H9 (cell line): Measurements from ENCODE around the gene KAZN. TPM values are rescaled to one million over a fixed set of nuclear protein-coding genes. Genes with fewer than 3 reads are reported as not detected.

ENCODE experiments used
- DNase-seq: peaks from one replicate; pipeline ENCODE4 v3.0.0-alpha.2; 2017
- H2AFZ ChIP-seq: one replicate; pipeline ENCODE4 v1.6.1; 2013; ENCODE audit warnings: mild to moderate bottlenecking, low read length, control low read depth, moderate library complexity
- H2AK5ac ChIP-seq: 2 replicates; pipeline ENCODE4 v1.6.1; 2013; ENCODE audit warnings: low read length, control low read depth, mixed read lengths; ENCODE audit not compliant: insufficient read length
- H2BK120ac ChIP-seq: one replicate; pipeline ENCODE4 v1.6.1; 2013; ENCODE audit warnings: low read depth, mild to moderate bottlenecking, low read length, control low read depth, inconsistent platforms; ENCODE audit not compliant: poor library complexity, severe bottlenecking
- H2BK12ac ChIP-seq: 2 replicates; pipeline ENCODE4 v1.6.1; 2013; ENCODE audit warnings: low read length, control low read depth, mixed read lengths, low read depth; ENCODE audit not compliant: insufficient read length
- H2BK15ac ChIP-seq: 2 replicates; pipeline ENCODE4 v1.6.1; 2013; ENCODE audit warnings: low read depth, low read length, control low read depth
- H2BK20ac ChIP-seq: one replicate; pipeline ENCODE4 v1.6.1; 2013; ENCODE audit warnings: low read depth, mild to moderate bottlenecking, low read length, control low read depth, inconsistent platforms; ENCODE audit not compliant: poor library complexity, severe bottlenecking
- H2BK5ac ChIP-seq: 2 replicates; pipeline ENCODE4 v1.6.1; 2013; ENCODE audit warnings: low read length, control low read depth, mixed read lengths; ENCODE audit not compliant: insufficient read length
- H3K14ac ChIP-seq: 2 replicates; pipeline ENCODE4 v1.6.1; 2013; ENCODE audit warnings: low read length, control low read depth; ENCODE audit not compliant: insufficient read depth
- H3K18ac ChIP-seq: 2 replicates; pipeline ENCODE4 v1.6.1; 2013; ENCODE audit warnings: low read depth, mild to moderate bottlenecking, mixed read lengths, low read length, control low read depth; ENCODE audit not compliant: insufficient read length
- H3K23ac ChIP-seq: 2 replicates; pipeline ENCODE4 v1.6.1; 2013; ENCODE audit warnings: low read length, control low read depth, mixed read lengths, low read depth; ENCODE audit not compliant: insufficient read length
- H3K23me2 ChIP-seq: 2 replicates; pipeline ENCODE4 v1.6.1; 2013; ENCODE audit warnings: low read depth, mild to moderate bottlenecking, mixed read lengths, low read length, control low read depth; ENCODE audit not compliant: insufficient read length, poor library complexity, severe bottlenecking
- H3K27ac ChIP-seq: 2 replicates; pipeline ENCODE4 v1.5.1; 2013; ENCODE audit warnings: low read length, control low read depth, mixed read lengths, low read depth; ENCODE audit not compliant: insufficient read length
- H3K27me3 ChIP-seq: 2 replicates; pipeline ENCODE4 v1.6.1; 2013; ENCODE audit warnings: low read length, control low read depth, inconsistent platforms; ENCODE audit not compliant: insufficient read depth
- H3K4ac ChIP-seq: 2 replicates; pipeline ENCODE4 v1.6.1; 2013; ENCODE audit warnings: low read depth, mild to moderate bottlenecking, control low read depth, inconsistent platforms, low read length, moderate library complexity
- H3K4me1 ChIP-seq: 2 replicates; pipeline ENCODE4 v1.6.1; 2013; ENCODE audit warnings: low read length, control low read depth, inconsistent platforms; ENCODE audit not compliant: insufficient read depth
- H3K4me2 ChIP-seq: 2 replicates; pipeline ENCODE4 v1.6.1; 2013; ENCODE audit warnings: low read length, control low read depth, mixed read lengths; ENCODE audit not compliant: insufficient read length, insufficient read depth
- H3K56ac ChIP-seq: 2 replicates; pipeline ENCODE4 v1.6.1; 2013; ENCODE audit warnings: low read depth, mild to moderate bottlenecking, mixed read lengths, low read length, control low read depth; ENCODE audit not compliant: insufficient read length
- H3K79me1 ChIP-seq: 2 replicates; pipeline ENCODE4 v1.6.1; 2013; ENCODE audit warnings: low read depth, mild to moderate bottlenecking, moderate library complexity, low read length, control low read depth, inconsistent platforms; ENCODE audit not compliant: insufficient read depth, poor library complexity, severe bottlenecking
- H3K79me2 ChIP-seq: 2 replicates; pipeline ENCODE4 v1.6.1; 2013; ENCODE audit warnings: low read length, control low read depth, inconsistent platforms; ENCODE audit not compliant: insufficient read depth
- H3K9ac ChIP-seq: 2 replicates; pipeline ENCODE4 v1.6.1; 2013; ENCODE audit warnings: low read length, control low read depth, mixed read lengths; ENCODE audit not compliant: insufficient read length; ENCODE audit errors: extremely low read depth
- H3K9me3 ChIP-seq: one replicate; pipeline ENCODE4 v1.6.1; 2013; ENCODE audit warnings: low read depth, low read length, inconsistent platforms; ENCODE audit not compliant: control insufficient read depth
- H3T11ph ChIP-seq: one replicate; pipeline ENCODE4 v1.6.1; 2013; ENCODE audit warnings: mild to moderate bottlenecking, low read length, control low read depth, inconsistent platforms
- H4K20me1 ChIP-seq: one replicate; pipeline ENCODE4 v1.6.1; 2013; ENCODE audit not compliant: control insufficient read depth, insufficient read length, insufficient read depth
- H4K5ac ChIP-seq: 2 replicates; pipeline ENCODE4 v1.6.1; 2013; ENCODE audit warnings: low read depth, mild to moderate bottlenecking, mixed read lengths, low read length, control low read depth; ENCODE audit not compliant: insufficient read length
- H4K8ac ChIP-seq: replicated peaks from 2 replicates; pipeline ENCODE4 v1.6.1; 2013; ENCODE audit warnings: low read length, control low read depth, mixed read lengths, low read depth; ENCODE audit not compliant: insufficient read length
- H4K91ac ChIP-seq: 2 replicates; pipeline ENCODE4 v1.6.1; 2013; ENCODE audit warnings: low read depth, mild to moderate bottlenecking, moderate library complexity, mixed read lengths, low read length, control low read depth; ENCODE audit not compliant: insufficient read length
- H3K27ac Mint-ChIP-seq, 3 experiments: 2 replicates in 2 of 3; 3 replicates in 1 of 3; pipeline ENCODE4 v1.8.0; 2020 to 2021; ENCODE audit warnings: mixed read lengths in 3 of 3, mild to moderate bottlenecking in 1 of 3, moderate library complexity in 1 of 3
- H3K27me3 Mint-ChIP-seq: 2 replicates; pipeline ENCODE4 v1.8.0; 2021; ENCODE audit warnings: low read depth, mild to moderate bottlenecking, moderate library complexity, mixed read lengths
- H3K36me3 Mint-ChIP-seq, 3 experiments: 2 replicates in 2 of 3; 3 replicates in 1 of 3; pipeline ENCODE4 v1.8.0; 2020 to 2021; ENCODE audit warnings: low read depth in 3 of 3, mixed read lengths in 3 of 3; ENCODE audit not compliant: insufficient read depth in 1 of 3
- H3K4me1 Mint-ChIP-seq, 2 experiments: 2 replicates each; pipeline ENCODE4 v1.8.0; 2020; ENCODE audit warnings: mixed read lengths in 2 of 2
- H3K4me3 Mint-ChIP-seq, 2 experiments: 2 replicates in 1 of 2; 3 replicates in 1 of 2; pipeline ENCODE4 v1.8.0; 2020 to 2021; ENCODE audit warnings: mild to moderate bottlenecking in 2 of 2, mixed read lengths in 2 of 2, moderate library complexity in 1 of 2
- H3K9me3 Mint-ChIP-seq, 2 experiments: 2 replicates in 1 of 2; 3 replicates in 1 of 2; pipeline ENCODE4 v1.8.0; 2020; ENCODE audit warnings: mild to moderate bottlenecking in 2 of 2, mixed read lengths in 2 of 2, moderate library complexity in 1 of 2
- whole genome bisulfite sequencing: extraction: QIAGEN DNeasy Blood & Tissue Kit; methylation state at CpG from one replicate; pipeline ENCODE4 v1.1.7; 2013; ENCODE audit warnings: missing lambda C conversion rate, low lambda C conversion rate, mixed read lengths; ENCODE audit not compliant: insufficient read length; ENCODE audit errors: extremely low coverage; 5-methylcytosine and 5-hydroxymethylcytosine counted together
- total RNA-seq: library from RNA; stranded (reverse); gene quantifications from 2 replicates; pipeline ENCODE4 v1.2.1, GENCODE V29; 2021
- TF ChIP-seq, protein P1 (sequence below): fragments of 200-600 bp; sonication (generic); conservative IDR thresholded peaks from 3 replicates; pipeline ENCODE4 v1.8.0; 2021; ENCODE audit warnings: antibody characterized with exemption, mild to moderate bottlenecking

The KAZN gene
- total RNA-seq, 1 experiment from 2014 or later: 7.6 TPM

- no peak overlapping the region for H4K5ac ChIP-seq
- no peak overlapping the region for H2BK120ac ChIP-seq
- H2BK5ac ChIP-seq: no peak overlapping the region
- no peak overlapping the region for H2AFZ ChIP-seq
- peaks cover 5% of the 10 kb centered on the region; the same call in 1 of the 2 replicates for H3K79me2 ChIP-seq
- H4K8ac ChIP-seq: no peak overlapping the region
- no peak overlapping the region for H3K4me2 ChIP-seq
- H2BK20ac ChIP-seq: no peak overlapping the region
- no peaks in the 10 kb centered on the region for H3K27me3 ChIP-seq
- H3K14ac ChIP-seq: no peak overlapping the region
- H3T11ph ChIP-seq: no peak overlapping the region
- H3K23me2 ChIP-seq: no peaks in the 10 kb centered on the region
- H3K27ac ChIP-seq: no peak overlapping the region
- no peak overlapping the region for H3K18ac ChIP-seq
- no peak overlapping the region for H2BK12ac ChIP-seq
- no peaks in the 10 kb centered on the region for H3K79me1 ChIP-seq
- H3K4me1 ChIP-seq: 0 out of 2 replicates have a peak, but pooled peaks cover 3% of the 10 kb centered on the region
- TF ChIP-seq, protein P1, sequence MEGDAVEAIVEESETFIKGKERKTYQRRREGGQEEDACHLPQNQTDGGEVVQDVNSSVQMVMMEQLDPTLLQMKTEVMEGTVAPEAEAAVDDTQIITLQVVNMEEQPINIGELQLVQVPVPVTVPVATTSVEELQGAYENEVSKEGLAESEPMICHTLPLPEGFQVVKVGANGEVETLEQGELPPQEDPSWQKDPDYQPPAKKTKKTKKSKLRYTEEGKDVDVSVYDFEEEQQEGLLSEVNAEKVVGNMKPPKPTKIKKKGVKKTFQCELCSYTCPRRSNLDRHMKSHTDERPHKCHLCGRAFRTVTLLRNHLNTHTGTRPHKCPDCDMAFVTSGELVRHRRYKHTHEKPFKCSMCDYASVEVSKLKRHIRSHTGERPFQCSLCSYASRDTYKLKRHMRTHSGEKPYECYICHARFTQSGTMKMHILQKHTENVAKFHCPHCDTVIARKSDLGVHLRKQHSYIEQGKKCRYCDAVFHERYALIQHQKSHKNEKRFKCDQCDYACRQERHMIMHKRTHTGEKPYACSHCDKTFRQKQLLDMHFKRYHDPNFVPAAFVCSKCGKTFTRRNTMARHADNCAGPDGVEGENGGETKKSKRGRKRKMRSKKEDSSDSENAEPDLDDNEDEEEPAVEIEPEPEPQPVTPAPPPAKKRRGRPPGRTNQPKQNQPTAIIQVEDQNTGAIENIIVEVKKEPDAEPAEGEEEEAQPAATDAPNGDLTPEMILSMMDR: no peak
- Mint-ChIP-seq H3K4me3 (no peak overlapping the region), H3K9me3 (peaks cover 30 to 40% of the 10 kb centered on the region in 2 experiments), H3K36me3 (peaks cover 20 to 33% (median 24%) of the 10 kb centered on the region in 3 experiments), H3K4me1 (peaks cover 17 to 20% of the 10 kb centered on the region in 2 experiments), H3K27me3 (peaks cover 3% of the 10 kb centered on the region), H3K27ac (no peak overlapping the region)
- no peak for DNase-seq
- peaks cover 18% of the 10 kb centered on the region for H3K9me3 ChIP-seq
- no peak overlapping the region for H2AK5ac ChIP-seq
- H4K20me1 ChIP-seq: peaks cover 3% of the 10 kb centered on the region
- H2BK15ac ChIP-seq: no peak overlapping the region
- no peak overlapping the region for H4K91ac ChIP-seq
- no peak overlapping the region for H3K4ac ChIP-seq
- no peak overlapping the region for H3K56ac ChIP-seq
- no peak overlapping the region for H3K9ac ChIP-seq
- no peak overlapping the region for H3K23ac ChIP-seq
- WGBS: no CpG with 5 or more reads among the region's 5 CpGs
These were observed 107.3 kb downstream of the KAZN start for GRCh38 chr1:14705824-14706223.
